ACC112 (cell line): ENCODE data around the gene ERBB4.

ENCODE experiments used
- H2AFZ ChIP-seq: fragments of 200-600 bp; sonication (generic); one replicate; pipeline ENCODE4 v1.6.0; 2017; ENCODE audit warnings: antibody characterized with exemption, low read length; ENCODE audit not compliant: unreplicated experiment
- H3K27ac ChIP-seq: fragments of 200-600 bp; sonication (generic); 2 replicates; pipeline ENCODE4 v1.5.1; 2014; ENCODE audit warnings: low read depth, mild to moderate bottlenecking, antibody characterized with exemption, low read length, moderate library complexity
- H3K27me3 ChIP-seq: fragments of 200-600 bp; sonication (generic); 2 replicates; pipeline ENCODE4 v1.6.1; 2014; ENCODE audit warnings: mild to moderate bottlenecking, antibody characterized with exemption, low read length, moderate library complexity, mixed read lengths; ENCODE audit not compliant: insufficient read depth
- H3K36me3 ChIP-seq: fragments of 200-600 bp; sonication (generic); 2 replicates; pipeline ENCODE4 v1.6.1; 2016; ENCODE audit warnings: mild to moderate bottlenecking, antibody characterized with exemption, low read length, moderate library complexity, mixed read lengths; ENCODE audit not compliant: insufficient read depth
- H3K4me1 ChIP-seq: fragments of 200-600 bp; sonication (generic); one replicate; pipeline ENCODE4 v1.6.1; 2016; ENCODE audit warnings: low read length, mixed read lengths; ENCODE audit not compliant: insufficient read depth, unreplicated experiment, control insufficient read depth
- H3K4me3 ChIP-seq: fragments of 200-600 bp; sonication (generic); 2 replicates; pipeline ENCODE4 v1.5.1; 2014; ENCODE audit warnings: mild to moderate bottlenecking, low read depth, low read length
- H3K79me2 ChIP-seq: fragments of 200-600 bp; sonication (generic); one replicate; pipeline ENCODE4 v1.6.0; 2016; ENCODE audit warnings: low read length; ENCODE audit not compliant: control insufficient read depth, unreplicated experiment, insufficient read depth

The ERBB4 gene

DNA sequence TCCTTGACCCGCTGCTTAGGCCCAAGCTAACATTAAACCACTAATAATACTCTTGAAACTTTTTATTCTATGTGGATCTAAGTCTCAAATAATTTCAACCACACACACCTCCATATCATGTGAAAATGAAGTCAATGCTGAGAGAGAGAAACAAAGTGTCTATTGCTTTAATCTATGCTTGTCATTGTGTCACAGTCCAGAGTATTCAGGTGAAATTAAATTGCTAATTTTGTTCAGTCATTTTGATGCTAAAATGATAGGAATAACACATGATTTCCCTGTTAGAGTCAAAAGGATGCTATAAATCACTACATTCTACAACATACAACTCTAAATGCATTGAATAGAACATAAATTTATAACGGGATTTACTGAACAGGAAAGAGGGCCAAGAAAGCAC is 195.4 kb downstream of the ERBB4 start:
- no peaks in the 10 kb centered on the region for H3K36me3 ChIP-seq
- no peak overlapping the region for H3K4me3 ChIP-seq
- H3K79me2 ChIP-seq: no peaks in the 10 kb centered on the region
- H2AFZ ChIP-seq: no peak overlapping the region
- no peak overlapping the region for H3K27ac ChIP-seq
- no peaks in the 10 kb centered on the region for H3K27me3 ChIP-seq
- H3K4me1 ChIP-seq: no peaks in the 10 kb centered on the region

DNA sequence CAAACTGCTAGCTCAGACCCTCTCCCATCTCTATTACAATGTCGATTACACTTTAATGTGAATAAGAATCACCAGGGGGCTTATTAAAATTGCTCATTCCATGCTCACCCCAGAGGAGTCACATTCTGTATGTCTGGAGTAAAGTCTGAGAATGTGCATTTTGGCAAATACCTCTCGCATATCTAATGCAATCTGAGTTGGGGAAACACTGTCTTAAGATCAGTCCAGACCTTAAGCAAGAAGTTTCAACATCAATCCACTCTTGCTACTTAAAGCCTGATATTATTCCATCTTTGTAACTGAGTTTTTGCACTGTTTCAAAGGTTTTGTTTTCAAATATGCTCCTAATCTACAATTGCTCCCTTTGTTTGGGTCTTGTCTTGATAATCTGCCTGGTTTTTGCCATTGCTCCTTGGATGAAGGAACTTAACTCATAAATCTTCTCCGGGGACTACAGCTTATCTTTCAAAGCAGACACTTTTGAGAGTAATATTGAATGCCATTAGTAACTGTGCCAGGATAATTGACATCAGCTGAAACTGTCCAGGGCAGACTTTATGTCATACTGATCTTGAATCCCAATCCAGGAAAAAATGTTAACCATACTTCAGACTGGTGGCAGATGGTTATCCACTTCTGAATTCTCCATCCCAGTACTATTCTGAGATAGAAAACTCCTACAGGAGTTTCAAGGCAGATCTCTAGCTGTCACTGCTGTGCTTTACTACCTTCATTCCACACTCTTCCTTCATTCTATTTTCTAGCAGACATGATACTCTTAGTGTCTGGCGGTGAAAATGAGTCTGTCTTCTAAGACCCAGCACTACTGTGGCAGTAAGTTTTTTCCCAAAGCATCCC is 200.9 kb downstream of the ERBB4 start:
- Histone ChIP-seq H3K27me3 (no peaks in the 10 kb centered on the region), H2AFZ (no peak overlapping the region), H3K36me3 (no peaks in the 10 kb centered on the region), H3K79me2 (no peaks in the 10 kb centered on the region), H3K4me3 (no peak overlapping the region), H3K27ac (no peak overlapping the region), H3K4me1 (no peaks in the 10 kb centered on the region)

DNA sequence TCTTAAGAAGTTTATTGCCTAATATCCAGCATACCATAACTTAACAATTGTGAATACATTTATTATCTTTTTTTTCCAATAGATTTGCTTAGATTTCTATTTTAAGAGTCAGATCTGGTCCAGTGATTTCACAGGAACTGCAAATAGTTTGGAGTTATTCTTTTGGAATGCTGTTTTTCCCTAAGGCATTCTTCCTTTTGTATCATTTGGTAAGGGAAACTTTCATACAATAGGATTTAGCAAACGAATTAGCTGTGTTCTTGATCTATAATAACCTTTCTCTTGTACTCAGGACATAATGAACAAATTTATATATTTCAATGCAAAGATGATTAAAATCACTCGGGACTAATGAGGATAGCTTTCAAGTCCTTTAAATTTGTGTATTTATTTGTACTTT is 201.6 kb downstream of the ERBB4 start:
- Histone ChIP-seq H3K79me2 (no peaks in the 10 kb centered on the region), H3K4me1 (no peaks in the 10 kb centered on the region), H3K4me3 (no peak overlapping the region), H3K27ac (no peak overlapping the region), H2AFZ (no peak overlapping the region), H3K27me3 (no peaks in the 10 kb centered on the region), H3K36me3 (no peaks in the 10 kb centered on the region)

DNA sequence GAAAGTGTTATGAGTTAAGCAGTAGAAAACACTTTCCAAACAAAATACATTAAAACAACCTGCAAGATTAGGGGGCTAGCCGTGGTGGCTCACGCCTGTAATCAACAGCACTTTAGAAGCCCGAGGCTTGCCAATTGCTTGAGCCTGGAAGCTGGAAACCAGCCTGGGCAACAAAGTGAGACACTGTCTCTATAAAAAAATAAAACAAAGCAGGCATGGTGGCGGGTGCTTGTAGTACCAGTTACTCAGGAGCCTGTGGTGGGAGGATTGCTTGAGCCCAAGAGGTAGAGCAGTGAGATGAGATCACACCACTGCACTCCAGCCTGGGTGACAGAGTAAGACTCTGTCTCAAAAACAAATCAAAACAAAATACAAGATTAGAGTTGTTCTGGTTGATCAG is 208.3 kb downstream of the ERBB4 start:
- H3K36me3 ChIP-seq: no peaks in the 10 kb centered on the region
- no peak overlapping the region for H3K27ac ChIP-seq
- no peak overlapping the region for H2AFZ ChIP-seq
- H3K79me2 ChIP-seq: no peaks in the 10 kb centered on the region
- no peak overlapping the region for H3K4me3 ChIP-seq
- H3K27me3 ChIP-seq: no peaks in the 10 kb centered on the region
- no peaks in the 10 kb centered on the region for H3K4me1 ChIP-seq

DNA sequence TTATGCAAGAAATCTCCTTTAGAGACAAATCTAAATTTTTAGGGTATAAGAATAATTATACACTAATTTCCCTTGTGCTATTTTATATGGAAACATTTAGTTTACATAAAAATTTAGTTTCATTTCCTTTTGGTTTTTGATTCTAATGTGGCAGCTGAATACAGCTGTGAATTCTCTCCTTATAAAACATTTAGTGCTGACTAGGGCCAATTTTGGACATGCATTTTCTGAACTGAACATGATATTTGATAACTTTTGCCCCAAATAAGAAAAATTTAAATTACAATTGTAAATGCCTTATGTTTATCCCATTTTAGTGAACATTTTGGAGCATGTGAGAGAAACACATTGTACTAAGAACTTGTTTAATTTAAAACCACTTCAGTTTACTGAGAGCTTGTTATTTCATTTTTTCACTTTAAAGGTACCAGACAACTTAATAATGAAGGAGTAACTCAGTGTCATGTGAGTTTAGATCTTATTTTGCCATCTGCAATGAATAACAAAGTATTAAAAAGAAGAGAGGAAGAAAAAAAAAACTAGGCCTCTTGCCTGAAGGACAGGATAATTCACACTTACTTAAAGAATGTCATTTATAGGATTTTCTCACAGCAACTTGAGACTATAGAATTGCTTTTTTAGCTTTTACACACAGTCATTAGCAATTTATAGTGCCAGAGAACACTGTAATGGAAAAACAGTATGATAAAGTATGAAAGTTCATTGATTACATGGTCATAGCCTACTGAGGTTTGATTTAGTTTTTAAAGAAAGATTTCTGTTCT is 209.7 kb downstream of the ERBB4 start:
- Histone ChIP-seq H3K4me3 (no peak overlapping the region), H3K79me2 (no peaks in the 10 kb centered on the region), H3K27me3 (no peaks in the 10 kb centered on the region), H2AFZ (no peak overlapping the region), H3K36me3 (no peaks in the 10 kb centered on the region), H3K27ac (no peak overlapping the region), H3K4me1 (no peaks in the 10 kb centered on the region)

DNA sequence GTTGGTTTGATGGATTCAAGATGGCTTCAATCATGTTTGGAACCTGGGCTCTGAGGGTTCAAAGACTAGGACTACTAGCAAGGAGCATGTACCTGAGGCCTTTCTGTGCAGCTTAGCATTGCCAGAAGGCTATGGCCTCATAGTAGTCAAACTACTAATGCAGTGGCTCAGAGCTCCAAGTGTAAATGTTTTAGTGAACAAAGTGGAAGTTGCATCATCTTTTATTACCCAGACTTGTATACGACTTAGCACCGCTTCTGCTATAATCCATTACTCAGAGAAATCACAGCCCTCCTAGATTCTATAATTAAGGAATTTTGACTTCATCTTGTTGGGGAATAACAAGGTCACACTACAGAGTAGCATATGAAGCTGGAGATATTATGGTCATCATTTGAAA is 210.5 kb downstream of the ERBB4 start:
- Histone ChIP-seq H3K4me1 (no peaks in the 10 kb centered on the region), H3K4me3 (no peak overlapping the region), H2AFZ (no peak overlapping the region), H3K36me3 (no peaks in the 10 kb centered on the region), H3K79me2 (no peaks in the 10 kb centered on the region), H3K27ac (no peak overlapping the region), H3K27me3 (no peaks in the 10 kb centered on the region)

DNA sequence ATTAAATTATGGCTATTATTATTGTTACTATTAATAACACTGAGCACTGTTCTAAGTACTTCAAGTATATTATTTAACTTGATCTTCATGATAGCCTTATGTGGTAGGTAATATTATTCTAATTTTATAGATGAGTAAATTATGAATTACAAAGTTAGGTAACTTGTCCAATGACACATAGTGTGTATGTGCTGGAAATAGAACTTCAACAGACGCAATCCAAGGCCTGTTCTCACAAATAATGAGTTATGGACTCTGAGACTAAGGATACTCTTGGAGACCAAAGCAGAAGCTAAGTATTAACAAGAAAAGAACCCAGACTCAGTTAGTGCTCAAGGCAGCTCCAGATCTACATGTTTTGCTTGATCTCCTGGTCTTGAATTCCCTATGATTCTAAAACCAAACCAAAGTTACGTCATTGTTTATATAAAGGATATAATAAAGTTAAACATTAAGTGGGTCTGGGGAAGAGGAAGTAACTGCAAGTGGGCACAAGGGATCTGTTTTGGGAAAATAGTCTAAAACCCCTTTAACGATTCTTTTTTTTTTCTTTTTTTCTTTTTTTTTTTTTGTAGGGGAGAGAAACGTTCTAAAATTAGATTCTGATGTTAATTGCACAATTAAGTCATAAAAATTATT is 211.3 kb downstream of the ERBB4 start:
- Histone ChIP-seq H3K27me3 (no peaks in the 10 kb centered on the region), H3K4me1 (no peaks in the 10 kb centered on the region), H3K79me2 (no peaks in the 10 kb centered on the region), H3K4me3 (no peak overlapping the region), H3K36me3 (no peaks in the 10 kb centered on the region), H3K27ac (no peak overlapping the region), H2AFZ (no peak overlapping the region)

DNA sequence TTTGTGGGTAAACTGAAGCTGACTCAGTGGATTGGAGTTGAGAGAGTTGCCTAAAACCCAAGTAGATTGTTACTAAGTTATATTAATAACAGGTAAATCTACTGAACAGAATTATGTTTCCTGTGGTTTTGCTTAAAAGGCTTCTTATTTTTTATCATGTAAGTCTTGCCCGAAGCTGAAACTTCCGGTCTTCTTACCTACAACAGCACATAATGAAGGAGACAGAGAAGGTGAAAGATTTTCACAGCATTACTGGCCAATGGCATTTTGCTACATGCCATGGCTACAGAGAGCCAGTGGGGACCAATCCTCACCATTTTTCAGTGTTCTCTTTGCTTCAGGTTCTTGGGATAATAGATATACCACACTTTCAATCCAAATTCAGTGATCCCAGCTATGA is 220.0 kb downstream of the ERBB4 start:
- Histone ChIP-seq H3K27me3 (no peaks in the 10 kb centered on the region), H3K27ac (no peak overlapping the region), H3K36me3 (no peaks in the 10 kb centered on the region), H2AFZ (no peak overlapping the region), H3K79me2 (no peaks in the 10 kb centered on the region), H3K4me1 (no peaks in the 10 kb centered on the region), H3K4me3 (no peak overlapping the region)

DNA sequence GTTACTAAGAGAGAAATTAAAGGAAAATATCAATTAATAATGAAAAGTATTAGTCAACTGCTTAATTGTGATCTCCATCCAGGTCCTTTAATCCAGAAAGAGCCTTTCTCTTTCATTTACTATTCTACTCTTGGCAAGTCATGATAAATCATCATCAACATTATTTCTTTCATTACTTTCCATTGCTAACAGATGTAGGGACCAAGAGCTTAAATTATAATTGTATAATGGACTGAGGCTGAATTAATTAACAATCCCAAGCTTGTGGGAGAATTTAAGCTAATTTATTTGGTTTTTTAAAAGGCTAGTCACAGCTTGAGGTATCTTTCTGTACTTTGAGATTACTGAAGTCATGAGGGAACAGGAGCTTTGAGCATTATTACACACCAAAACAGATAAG is 223.9 kb downstream of the ERBB4 start:
- Histone ChIP-seq H3K4me1 (no peaks in the 10 kb centered on the region), H2AFZ (no peak overlapping the region), H3K36me3 (no peaks in the 10 kb centered on the region), H3K4me3 (no peak overlapping the region), H3K79me2 (no peaks in the 10 kb centered on the region), H3K27me3 (no peaks in the 10 kb centered on the region), H3K27ac (no peak overlapping the region)

DNA sequence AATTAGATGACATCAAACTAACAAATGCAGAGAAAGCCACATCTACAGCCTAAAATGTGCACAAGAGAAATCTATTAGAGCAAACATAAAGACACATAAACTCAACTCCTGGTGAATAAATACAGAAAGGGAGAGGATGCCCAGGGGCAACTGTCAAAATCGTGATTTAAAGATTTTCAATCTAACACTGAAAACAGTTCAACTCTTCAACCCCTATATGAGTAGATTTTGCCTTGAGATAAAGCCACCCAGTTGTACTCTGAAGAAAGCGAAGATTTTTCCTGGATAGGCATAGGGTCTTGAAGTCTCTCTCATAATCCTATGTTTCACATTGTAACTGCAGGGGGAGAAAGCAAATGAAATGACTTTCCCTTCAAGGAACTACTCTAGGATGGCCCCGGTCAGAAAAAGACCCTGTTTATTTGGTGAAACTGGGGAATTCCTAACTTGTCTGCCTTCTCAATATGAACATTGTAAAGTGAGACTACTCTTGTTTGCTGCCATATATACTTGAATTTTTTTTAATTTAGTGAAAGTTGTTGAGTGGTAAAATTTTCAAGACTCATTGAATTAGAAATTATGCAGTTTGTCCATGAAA is 226.7 kb downstream of the ERBB4 start:
- no peak overlapping the region for H3K27ac ChIP-seq
- no peaks in the 10 kb centered on the region for H3K27me3 ChIP-seq
- H3K4me3 ChIP-seq: no peak overlapping the region

More for the DNA sequence above, 226.7 kb downstream of the ERBB4 start:
- Histone ChIP-seq H3K36me3 (no peaks in the 10 kb centered on the region), H3K79me2 (no peaks in the 10 kb centered on the region), H2AFZ (no peak overlapping the region), H3K4me1 (no peaks in the 10 kb centered on the region)
